Upper lobe of left lung (tissue), 6 donors: ENCODE results near the gene PCK2. TPM values are rescaled to one million over a fixed set of nuclear protein-coding genes. Genes with fewer than 3 reads are reported as not detected.
"Not testable (repeated sequence)": the region's sequence is repeated elsewhere in the genome, so short reads cannot be mapped to it uniquely, and the experiment has no call there.

ENCODE experiments used
- ATAC-seq, 2 donors: fragments of 200-7000 bp; cut with Tn5 transposase; one replicate each; pipeline ENCODE4 v1.9.1; 2022; ENCODE audit warnings: mild to moderate bottlenecking in 2 of 2, moderate library complexity in 2 of 2; ENCODE audit not compliant: low FRiP score in 2 of 2
- DNase-seq, 2 donors: peaks; one replicate each; pipeline ENCODE4 v3.0.0-alpha.2; 2019 to 2020
- H3K27ac ChIP-seq, 4 donors: fragments of 200-600 bp; sonication (generic); one replicate each; pipeline ENCODE4 v1.5.1; 2016 to 2019
- H3K27me3 ChIP-seq, 4 donors: fragments of 200-600 bp; sonication (generic); one replicate each; pipeline ENCODE4 v1.5.1; 2017 to 2019
- H3K36me3 ChIP-seq, 4 donors: fragments of 200-600 bp; sonication (generic); one replicate each; pipeline ENCODE4 v1.5.1; 2016 to 2019
- H3K4me1 ChIP-seq, 4 donors: fragments of 200-600 bp; sonication (generic); one replicate each; pipeline ENCODE4 v1.5.1; 2018 to 2019
- H3K4me3 ChIP-seq, 4 donors: fragments of 200-600 bp; sonication (generic); one replicate each; pipeline ENCODE4 v1.5.1; 2017 to 2019; ENCODE audit warnings: mild to moderate bottlenecking in 2 of 4, moderate library complexity in 1 of 4
- H3K9me3 ChIP-seq, 4 donors: fragments of 200-600 bp; sonication (generic); one replicate each; pipeline ENCODE4 v1.5.1; 2018 to 2019
- EP300 ChIP-seq, 4 donors: sonication (generic); formaldehyde crosslinking; IDR thresholded peaks; one replicate each; pipeline ENCODE4 v1.5.1; 2017; ENCODE audit warnings: antibody characterized with exemption in 4 of 4, control low read depth in 2 of 4
- POLR2A ChIP-seq, 4 donors: fragments of 450-650 bp; IDR thresholded peaks; one replicate each; pipeline ENCODE4 v1.5.1; 2016 to 2017; ENCODE audit warnings: antibody characterized with exemption in 4 of 4, mild to moderate bottlenecking in 2 of 4
- POLR2AphosphoS5 ChIP-seq, 2 donors: sonication (generic); formaldehyde crosslinking; IDR thresholded peaks; one replicate each; pipeline ENCODE4 v1.5.1; 2017; ENCODE audit warnings: antibody characterized with exemption in 2 of 2
- WGBS, 2 donors: methylation state at CpG; one replicate each; pipeline ENCODE4 v1.1.5; 2017 to 2018; 5-methylcytosine and 5-hydroxymethylcytosine counted together
- total RNA-seq, 6 donors: library from RNA; depleted of rRNA in 4 of 6; stranded (reverse); fragments of >200 nt in 4 of 6; gene quantifications; one replicate each; pipeline versions ENCODE4 v1.1.0 to v1.2.1, GENCODE V29; 2016 to 2021
- TF ChIP-seq, protein P1 (sequence below), 6 experiments: fragments of 450-650 bp in 4 of 6; fragments of 200-600 bp in 2 of 6; sonication (generic) in 2 of 6; IDR thresholded peaks; one replicate each; pipeline ENCODE4 v1.5.1; 2016 to 2019; ENCODE audit warnings: antibody characterized with exemption in 6 of 6
- donor health status: DM: no; HTN: no; CAD: no; lungs with moderate emphysema.
- donor health status: DM: no; HTN: yes; CAD: no; lungs with severe emphysema.

PCK2 gene
- total RNA-seq, 6 donors from 2014 or later: 27.2 to 70.3 (median 34.9) TPM

DNA sequence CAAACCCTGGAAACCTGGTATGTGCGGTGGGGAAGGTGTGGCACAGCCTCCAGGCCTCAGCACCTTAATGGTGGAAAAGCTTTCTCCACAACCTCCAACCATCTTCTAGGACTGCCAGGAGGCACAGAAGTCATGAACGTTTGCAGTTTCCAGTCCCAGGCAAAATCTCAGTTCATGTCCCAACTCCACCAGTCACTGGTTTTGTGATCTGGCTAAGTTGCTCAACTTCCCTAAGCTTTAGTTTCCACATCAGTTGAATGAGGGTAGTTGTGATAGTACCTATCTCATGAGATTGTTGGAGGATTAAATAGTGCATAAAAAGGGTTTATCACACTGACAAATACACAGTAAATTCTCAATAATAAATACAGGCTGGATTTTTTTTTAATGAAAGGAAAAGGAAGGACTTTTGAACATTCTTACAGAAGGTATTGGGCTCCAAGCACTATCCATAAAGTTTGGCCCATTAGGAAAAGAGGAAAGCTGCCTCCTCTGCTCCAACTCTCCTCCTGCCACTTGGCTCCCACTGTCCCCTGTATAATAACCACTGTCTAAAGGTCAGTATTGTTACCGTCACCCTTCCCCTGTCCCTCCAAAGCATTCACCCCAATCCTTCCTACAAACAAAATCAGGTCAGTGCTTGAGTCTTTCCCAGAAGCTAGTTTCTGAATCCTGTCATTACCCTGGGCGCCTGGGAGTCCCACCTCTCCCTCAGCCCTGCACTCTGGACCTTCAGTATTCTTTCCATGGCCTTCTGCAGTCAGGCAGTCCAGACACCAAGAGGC, 6.3 kb downstream of the PCK2 start:
- Histone ChIP-seq H3K27me3 (no peaks in the 10 kb centered on the region), H3K9me3 (no peaks in the 10 kb centered on the region), H3K4me1 (peaks cover 4 to 19% (median 5%) of the 10 kb centered on the region in 4 donors), H3K36me3 (peaks cover 3 to 56% (median 41%) of the 10 kb centered on the region in 4 donors), H3K4me3 (no peak overlapping the region), H3K27ac (no peak overlapping the region)
- 86 to 89% methylated on average over 4 of the region's 4 CpGs for WGBS, 2 donors
- TF ChIP-seq POLR2AphosphoS5 (IDR thresholded peaks at IDR 0.05): no peak
- no peak for TF ChIP-seq POLR2A (IDR thresholded peaks at IDR 0.05)
- TF ChIP-seq, protein P1, sequence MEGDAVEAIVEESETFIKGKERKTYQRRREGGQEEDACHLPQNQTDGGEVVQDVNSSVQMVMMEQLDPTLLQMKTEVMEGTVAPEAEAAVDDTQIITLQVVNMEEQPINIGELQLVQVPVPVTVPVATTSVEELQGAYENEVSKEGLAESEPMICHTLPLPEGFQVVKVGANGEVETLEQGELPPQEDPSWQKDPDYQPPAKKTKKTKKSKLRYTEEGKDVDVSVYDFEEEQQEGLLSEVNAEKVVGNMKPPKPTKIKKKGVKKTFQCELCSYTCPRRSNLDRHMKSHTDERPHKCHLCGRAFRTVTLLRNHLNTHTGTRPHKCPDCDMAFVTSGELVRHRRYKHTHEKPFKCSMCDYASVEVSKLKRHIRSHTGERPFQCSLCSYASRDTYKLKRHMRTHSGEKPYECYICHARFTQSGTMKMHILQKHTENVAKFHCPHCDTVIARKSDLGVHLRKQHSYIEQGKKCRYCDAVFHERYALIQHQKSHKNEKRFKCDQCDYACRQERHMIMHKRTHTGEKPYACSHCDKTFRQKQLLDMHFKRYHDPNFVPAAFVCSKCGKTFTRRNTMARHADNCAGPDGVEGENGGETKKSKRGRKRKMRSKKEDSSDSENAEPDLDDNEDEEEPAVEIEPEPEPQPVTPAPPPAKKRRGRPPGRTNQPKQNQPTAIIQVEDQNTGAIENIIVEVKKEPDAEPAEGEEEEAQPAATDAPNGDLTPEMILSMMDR (IDR thresholded peaks at IDR 0.05): no peak
- no peak for TF ChIP-seq EP300 (IDR thresholded peaks at IDR 0.05)
- ATAC-seq (no peak), DNase-seq (no peak)

DNA sequence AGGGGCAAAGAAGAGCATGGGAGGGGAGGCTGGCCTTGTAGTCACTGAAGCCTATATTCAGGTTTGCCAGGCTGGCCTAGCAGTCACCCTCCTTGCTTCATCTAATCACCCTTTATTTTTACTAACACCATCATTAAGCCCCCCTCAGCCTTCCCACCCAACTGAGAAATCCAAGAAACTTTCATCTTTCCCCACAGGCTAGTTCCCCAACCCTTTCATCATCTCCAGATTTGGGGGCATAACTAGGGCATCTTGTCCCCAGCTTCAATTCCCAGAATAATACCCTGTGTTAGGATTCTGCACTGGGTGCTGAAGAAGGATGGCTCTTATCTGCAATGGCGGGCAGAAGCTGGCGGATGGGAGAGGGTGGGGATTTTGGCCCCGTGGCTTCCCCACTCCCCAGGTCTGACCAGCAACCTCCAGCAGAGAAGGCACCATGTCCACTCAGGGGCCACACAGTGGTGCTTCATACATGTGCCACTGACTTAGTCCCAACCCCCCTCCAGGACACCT, 6.9 kb downstream of the PCK2 start:
- ATAC-seq: no peak
- TF ChIP-seq POLR2A (IDR thresholded peaks at IDR 0.05) (no peak), POLR2AphosphoS5 (IDR thresholded peaks at IDR 0.05) (no peak), EP300 (IDR thresholded peaks at IDR 0.05) (no peak)
- TF ChIP-seq, protein P1 (IDR thresholded peaks at IDR 0.05): no peak
- Histone ChIP-seq H3K27me3 (no peaks in the 10 kb centered on the region), H3K4me3 (no peak overlapping the region), H3K9me3 (no peaks in the 10 kb centered on the region), H3K36me3 (peaks cover 3 to 56% (median 41%) of the 10 kb centered on the region in 4 donors), H3K4me1 (peaks cover 0 to 14% (median 0%) of the 10 kb centered on the region in 4 donors), H3K27ac (no peak overlapping the region)
- DNase-seq: no peak
- 96 to 97% methylated on average over 3 of the region's 3 CpGs for WGBS, 2 donors

DNA sequence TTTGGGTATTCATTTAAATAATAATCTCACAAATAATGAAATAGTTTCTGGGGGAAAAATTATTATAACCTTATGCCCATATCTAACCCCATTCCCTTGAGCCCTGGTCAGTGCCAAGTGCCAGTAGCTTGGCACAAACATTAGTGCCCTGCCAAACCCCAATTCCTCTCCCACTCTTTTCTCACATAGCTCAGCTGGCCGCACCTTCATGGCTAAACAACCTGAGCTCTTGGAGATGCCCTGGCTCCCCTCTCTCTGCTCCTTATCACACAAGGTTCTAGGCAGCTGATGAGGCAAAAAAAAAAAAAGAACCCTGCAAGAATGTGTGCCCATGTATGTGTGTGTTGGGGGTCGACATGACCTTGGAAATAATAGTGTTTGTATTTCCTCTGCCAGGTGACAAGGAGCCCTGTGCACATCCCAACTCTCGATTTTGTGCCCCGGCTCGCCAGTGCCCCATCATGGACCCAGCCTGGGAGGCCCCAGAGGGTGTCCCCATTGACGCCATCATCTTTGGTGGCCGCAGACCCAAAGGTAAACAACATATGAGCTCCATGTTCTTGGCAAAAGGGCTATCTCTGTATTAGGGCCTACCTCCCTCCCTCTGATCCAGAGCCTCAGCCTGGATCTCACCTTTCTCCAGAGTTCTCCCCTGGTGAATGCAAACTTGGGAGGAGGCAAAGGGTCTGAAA, 8.4 kb downstream of the PCK2 start:
- Histone ChIP-seq H3K4me1 (peaks cover 0 to 7% (median 0%) of the 10 kb centered on the region in 4 donors), H3K27ac (no peak overlapping the region), H3K36me3 (peaks cover 3 to 56% (median 41%) of the 10 kb centered on the region in 4 donors), H3K27me3 (no peaks in the 10 kb centered on the region), H3K9me3 (no peaks in the 10 kb centered on the region), H3K4me3 (no peak overlapping the region)
- 87 to 96% methylated on average over 7 of the region's 7 CpGs for WGBS, 2 donors
- ATAC-seq (no peak), DNase-seq (no peak)
- TF ChIP-seq POLR2AphosphoS5 (IDR thresholded peaks at IDR 0.05) (no peak), EP300 (IDR thresholded peaks at IDR 0.05) (no peak), POLR2A (IDR thresholded peaks at IDR 0.05) (no peak)
- TF ChIP-seq, protein P1 (IDR thresholded peaks at IDR 0.05): no peak

DNA sequence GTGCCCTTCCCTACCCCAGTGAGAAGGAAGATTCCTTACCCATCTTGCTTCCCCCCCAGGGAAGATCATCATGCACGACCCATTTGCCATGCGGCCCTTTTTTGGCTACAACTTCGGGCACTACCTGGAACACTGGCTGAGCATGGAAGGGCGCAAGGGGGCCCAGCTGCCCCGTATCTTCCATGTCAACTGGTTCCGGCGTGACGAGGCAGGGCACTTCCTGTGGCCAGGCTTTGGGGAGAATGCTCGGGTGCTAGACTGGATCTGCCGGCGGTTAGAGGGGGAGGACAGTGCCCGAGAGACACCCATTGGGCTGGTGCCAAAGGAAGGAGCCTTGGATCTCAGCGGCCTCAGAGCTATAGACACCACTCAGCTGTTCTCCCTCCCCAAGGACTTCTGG, 9.3 kb downstream of the PCK2 start:
- Histone ChIP-seq H3K4me1 (peaks cover under 1 to 8% (median under 1%) of the 10 kb centered on the region in 4 donors), H3K36me3 (peaks cover 3 to 48% (median 35%) of the 10 kb centered on the region in 4 donors), H3K27ac (no peak overlapping the region), H3K27me3 (no peaks in the 10 kb centered on the region), H3K4me3 (no peak overlapping the region), H3K9me3 (no peaks in the 10 kb centered on the region)
- 86 to 96% methylated on average over 12 to 13 of the region's 13 CpGs for WGBS, 2 donors
- no peak for ATAC-seq
- DNase-seq: no peak
- TF ChIP-seq POLR2A (IDR thresholded peaks at IDR 0.05): no peak
- TF ChIP-seq EP300 (IDR thresholded peaks at IDR 0.05): no peak
- TF ChIP-seq POLR2AphosphoS5 (IDR thresholded peaks at IDR 0.05): no peak
- TF ChIP-seq, protein P1 (IDR thresholded peaks at IDR 0.05): no peak

DNA sequence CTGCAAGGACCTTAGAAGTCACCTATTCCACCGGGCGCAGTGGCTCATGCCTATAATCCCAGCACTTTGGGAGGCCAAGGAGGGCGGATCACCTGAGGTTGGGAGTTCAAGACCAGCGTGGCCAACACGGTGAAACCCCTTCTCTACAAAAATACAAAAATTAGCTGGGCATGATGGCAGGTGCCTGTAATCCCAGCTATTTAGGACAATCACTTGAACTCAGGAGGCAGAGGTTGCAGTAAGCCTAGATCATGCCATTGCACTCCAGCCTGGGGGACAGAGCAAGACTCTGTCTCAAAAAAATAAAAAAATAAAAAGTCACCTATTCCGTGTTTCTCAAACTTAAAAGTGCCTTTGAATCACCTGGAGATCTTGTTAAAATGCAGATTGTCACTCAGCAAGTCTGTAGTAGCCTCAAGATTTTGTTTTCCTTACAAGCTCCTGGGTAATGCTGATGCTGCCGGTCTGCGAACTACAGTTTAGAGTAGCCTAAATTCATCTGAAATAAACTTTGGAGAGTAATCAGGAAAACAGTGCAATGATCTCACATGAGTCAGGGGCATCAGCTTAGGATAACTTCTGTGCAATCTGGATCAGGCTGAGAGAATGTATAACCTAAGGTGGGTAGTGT, 11.6 kb downstream of the PCK2 start:
- Histone ChIP-seq H3K36me3 (peaks cover 0 to 25% (median 16%) of the 10 kb centered on the region in 4 donors), H3K4me1 (peaks cover 8 to 19% (median 12%) of the 10 kb centered on the region in 4 donors)
- not testable (repeated sequence) for H3K9me3 ChIP-seq, H3K27ac ChIP-seq, H3K27me3 ChIP-seq, H3K4me3 ChIP-seq, ATAC-seq, DNase-seq
- 88 to 95% methylated on average over 8 of the region's 8 CpGs for WGBS, 2 donors
